Hepatocyte (in vitro differentiated cells): Measurements from ENCODE around the gene ENPP6.

ENCODE experiments used
- EZH2 ChIP-seq: fragments of 200-600 bp; sonication (generic); IDR thresholded peaks from 2 replicates; pipeline ENCODE4 v1.6.1; 2016; ENCODE audit warnings: antibody characterized with exemption, mild to moderate bottlenecking, borderline replicate concordance
- EZH2phosphoT487 ChIP-seq: fragments of 200-600 bp; sonication (generic); IDR thresholded peaks from one replicate; pipeline ENCODE4 v1.6.1; 2018; ENCODE audit warnings: antibody characterized with exemption, mild to moderate bottlenecking, low read depth, moderate library complexity; ENCODE audit not compliant: unreplicated experiment, severe bottlenecking
- TF ChIP-seq, protein P1 (sequence below): fragments of 200-600 bp; sonication (generic); IDR thresholded peaks from 2 replicates; pipeline ENCODE4 v1.5.1; 2016; ENCODE audit warnings: antibody characterized with exemption, mild to moderate bottlenecking; ENCODE audit not compliant: poor library complexity

DNA sequence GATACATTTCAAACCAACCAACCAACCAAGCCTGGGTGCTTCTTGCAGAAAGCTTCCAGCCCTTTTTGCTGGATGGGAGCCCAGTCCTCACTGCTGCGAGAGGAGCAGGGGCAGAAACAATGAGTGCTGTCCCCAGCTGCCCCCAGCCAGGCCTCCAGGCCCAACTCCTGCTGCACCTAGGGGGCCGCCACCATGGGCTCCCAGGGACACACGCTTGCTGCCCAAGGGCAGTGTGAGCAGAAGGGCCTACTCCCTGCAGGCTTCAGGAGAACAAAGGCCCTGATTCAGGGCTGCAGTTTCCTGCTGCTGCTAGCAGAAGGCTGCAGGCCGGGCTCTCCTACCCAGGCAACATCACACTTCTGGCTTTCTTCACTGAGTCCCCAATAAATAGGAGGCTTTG lies 37.7 kb upstream of the ENPP6 start:
- TF ChIP-seq EZH2 = no peak
- TF ChIP-seq, protein P1, sequence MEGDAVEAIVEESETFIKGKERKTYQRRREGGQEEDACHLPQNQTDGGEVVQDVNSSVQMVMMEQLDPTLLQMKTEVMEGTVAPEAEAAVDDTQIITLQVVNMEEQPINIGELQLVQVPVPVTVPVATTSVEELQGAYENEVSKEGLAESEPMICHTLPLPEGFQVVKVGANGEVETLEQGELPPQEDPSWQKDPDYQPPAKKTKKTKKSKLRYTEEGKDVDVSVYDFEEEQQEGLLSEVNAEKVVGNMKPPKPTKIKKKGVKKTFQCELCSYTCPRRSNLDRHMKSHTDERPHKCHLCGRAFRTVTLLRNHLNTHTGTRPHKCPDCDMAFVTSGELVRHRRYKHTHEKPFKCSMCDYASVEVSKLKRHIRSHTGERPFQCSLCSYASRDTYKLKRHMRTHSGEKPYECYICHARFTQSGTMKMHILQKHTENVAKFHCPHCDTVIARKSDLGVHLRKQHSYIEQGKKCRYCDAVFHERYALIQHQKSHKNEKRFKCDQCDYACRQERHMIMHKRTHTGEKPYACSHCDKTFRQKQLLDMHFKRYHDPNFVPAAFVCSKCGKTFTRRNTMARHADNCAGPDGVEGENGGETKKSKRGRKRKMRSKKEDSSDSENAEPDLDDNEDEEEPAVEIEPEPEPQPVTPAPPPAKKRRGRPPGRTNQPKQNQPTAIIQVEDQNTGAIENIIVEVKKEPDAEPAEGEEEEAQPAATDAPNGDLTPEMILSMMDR = no peak
- no peak for TF ChIP-seq EZH2phosphoT487
